Astrocyte (in vitro differentiated cells and primary cell): Measurements from ENCODE around the gene PKHD1. TPM values are rescaled to one million over a fixed set of nuclear protein-coding genes. Genes with fewer than 3 reads are reported as not detected.

Source experiments
- DNase-seq: peaks from one replicate; pipeline ENCODE4 v3.0.0-alpha.2; 2010; ENCODE audit warnings: low read depth
- FAIRE-seq: peaks from 2 replicates; lab custom pipeline; 2011; peaks lifted over from hg19 to GRCh38; lab: Jason Lieb, UNC
- H2AFZ ChIP-seq: 2 replicates; pipeline ENCODE4 v1.6.0; 2012; ENCODE audit warnings: low read depth, low read length, inconsistent platforms
- H3K27ac ChIP-seq: 2 replicates; pipeline ENCODE4 v1.5.1; 2011; ENCODE audit warnings: low read depth, low read length, inconsistent platforms
- H3K27me3 ChIP-seq: 2 replicates; pipeline ENCODE4 v1.6.0; 2011; ENCODE audit warnings: low read length, inconsistent platforms; ENCODE audit not compliant: insufficient read depth
- H3K36me3 ChIP-seq: 2 replicates; pipeline ENCODE4 v1.5.1; 2011; ENCODE audit warnings: low read length, inconsistent platforms; ENCODE audit not compliant: insufficient read depth
- H3K4me1 ChIP-seq: 2 replicates; pipeline ENCODE4 v1.5.1; 2011; ENCODE audit warnings: low read length, inconsistent platforms; ENCODE audit not compliant: insufficient read depth
- H3K4me2 ChIP-seq: 2 replicates; pipeline ENCODE4 v1.6.0; 2012; ENCODE audit warnings: low read length, inconsistent platforms
- H3K4me3 ChIP-seq: 2 replicates; pipeline ENCODE4 v1.5.1; 2011; ENCODE audit warnings: low read depth, mild to moderate bottlenecking, low read length, inconsistent platforms; ENCODE audit not compliant: insufficient read depth
- H3K79me2 ChIP-seq: 2 replicates; pipeline ENCODE4 v1.6.0; 2012; ENCODE audit warnings: mild to moderate bottlenecking, low read length, inconsistent platforms; ENCODE audit not compliant: insufficient read depth
- H3K9ac ChIP-seq: 2 replicates; pipeline ENCODE4 v1.6.0; 2012; ENCODE audit warnings: mild to moderate bottlenecking, low read length, inconsistent platforms
- H3K9me3 ChIP-seq: 2 replicates; pipeline ENCODE4 v1.5.1; 2012; ENCODE audit warnings: low read depth, mild to moderate bottlenecking, low read length, inconsistent platforms; ENCODE audit not compliant: insufficient read depth
- H4K20me1 ChIP-seq: 2 replicates; pipeline ENCODE4 v1.6.0; 2012; ENCODE audit warnings: low read length, inconsistent platforms; ENCODE audit not compliant: insufficient read depth
- H3K27ac Mint-ChIP-seq: one replicate; pipeline ENCODE4 v1.8.0; 2021; ENCODE audit warnings: mild to moderate bottlenecking, mixed read lengths; ENCODE audit not compliant: unreplicated experiment
- H3K27me3 Mint-ChIP-seq: one replicate; pipeline ENCODE4 v1.8.0; 2021; ENCODE audit warnings: low read depth, mixed read lengths; ENCODE audit not compliant: unreplicated experiment
- H3K36me3 Mint-ChIP-seq: one replicate; pipeline ENCODE4 v1.8.0; 2021; ENCODE audit warnings: low read depth, mixed read lengths; ENCODE audit not compliant: unreplicated experiment
- H3K4me1 Mint-ChIP-seq: one replicate; pipeline ENCODE4 v1.8.0; 2021; ENCODE audit warnings: low read depth, mixed read lengths; ENCODE audit not compliant: unreplicated experiment
- H3K4me3 Mint-ChIP-seq: one replicate; pipeline ENCODE4 v1.8.0; 2021; ENCODE audit warnings: mild to moderate bottlenecking, moderate library complexity, mixed read lengths; ENCODE audit not compliant: unreplicated experiment
- H3K9me3 Mint-ChIP-seq: one replicate; pipeline ENCODE4 v1.8.0; 2021; ENCODE audit warnings: mild to moderate bottlenecking, mixed read lengths; ENCODE audit not compliant: unreplicated experiment
- CTCF ChIP-seq: IDR thresholded peaks from 2 replicates; pipeline ENCODE4 v1.5.1; 2011; ENCODE audit warnings: low read depth, mild to moderate bottlenecking, inconsistent platforms, low read length, moderate library complexity; ENCODE audit not compliant: insufficient read depth
- EZH2 ChIP-seq: IDR thresholded peaks from 2 replicates; pipeline ENCODE4 v1.6.1; 2012; ENCODE audit warnings: mild to moderate bottlenecking, low read length, inconsistent platforms; ENCODE audit not compliant: insufficient read depth
- total RNA-seq: library from RNA; stranded (reverse); gene quantifications from 2 replicates; pipeline ENCODE4 v1.2.1, GENCODE V29; 2021

Gene PKHD1
- total RNA-seq, 1 donor from 2014 or later: 0.16 TPM

GRCh38 chr6:51571168-51571567, 516.2 kb downstream of the PKHD1 start:
- Histone ChIP-seq H3K9ac (no peak overlapping the region), H3K4me1 (no peaks in the 10 kb centered on the region), H3K36me3 (no peaks in the 10 kb centered on the region), H3K27me3 (no peaks in the 10 kb centered on the region), H3K27ac (no peak overlapping the region), H4K20me1 (no peaks in the 10 kb centered on the region), H3K79me2 (no peaks in the 10 kb centered on the region), H2AFZ (no peak overlapping the region), H3K9me3 (no peaks in the 10 kb centered on the region), H3K4me3 (no peak overlapping the region), H3K4me2 (no peak overlapping the region)
- H3K27me3 Mint-ChIP-seq: no peaks in the 10 kb centered on the region
- no peak overlapping the region for H3K4me3 Mint-ChIP-seq
- H3K36me3 Mint-ChIP-seq: no peaks in the 10 kb centered on the region
- no peaks in the 10 kb centered on the region for H3K4me1 Mint-ChIP-seq
- H3K9me3 Mint-ChIP-seq: peaks cover 3% of the 10 kb centered on the region
- H3K27ac Mint-ChIP-seq: no peak overlapping the region
- FAIRE-seq: no peak
- TF ChIP-seq CTCF (no peak), EZH2 (no peak)
- no peak for DNase-seq

GRCh38 chr6:51570168-51570921, 517.1 kb downstream of the PKHD1 start:
- peaks cover 3% of the 10 kb centered on the region for H3K9me3 Mint-ChIP-seq
- Histone ChIP-seq H3K27me3 (no peaks in the 10 kb centered on the region), H3K4me2 (no peak overlapping the region), H4K20me1 (no peaks in the 10 kb centered on the region), H3K9ac (no peak overlapping the region), H3K27ac (no peak overlapping the region), H2AFZ (no peak overlapping the region), H3K4me1 (no peaks in the 10 kb centered on the region), H3K9me3 (no peaks in the 10 kb centered on the region), H3K36me3 (no peaks in the 10 kb centered on the region), H3K79me2 (no peaks in the 10 kb centered on the region), H3K4me3 (no peak overlapping the region)
- H3K27ac Mint-ChIP-seq: no peak overlapping the region
- TF ChIP-seq EZH2 (no peak), CTCF (no peak)
- no peak overlapping the region for H3K4me3 Mint-ChIP-seq
- no peak for DNase-seq
- no peak for FAIRE-seq
- H3K36me3 Mint-ChIP-seq: no peaks in the 10 kb centered on the region
- no peaks in the 10 kb centered on the region for H3K27me3 Mint-ChIP-seq
- no peaks in the 10 kb centered on the region for H3K4me1 Mint-ChIP-seq

- no peak overlapping the region for H3K27ac ChIP-seq
- no peaks in the 10 kb centered on the region for H3K79me2 ChIP-seq
- Mint-ChIP-seq H3K4me3 (no peak overlapping the region), H3K27ac (no peak overlapping the region), H3K4me1 (no peaks in the 10 kb centered on the region), H3K36me3 (no peaks in the 10 kb centered on the region), H3K9me3 (peaks cover 3% of the 10 kb centered on the region), H3K27me3 (no peaks in the 10 kb centered on the region)
- H2AFZ ChIP-seq: no peak overlapping the region
- H3K27me3 ChIP-seq: no peaks in the 10 kb centered on the region
- FAIRE-seq (no peak), DNase-seq (no peak)
- no peak overlapping the region for H3K4me2 ChIP-seq
- no peak overlapping the region for H3K4me3 ChIP-seq
- no peaks in the 10 kb centered on the region for H3K36me3 ChIP-seq
- H4K20me1 ChIP-seq: no peaks in the 10 kb centered on the region
- H3K9me3 ChIP-seq: no peaks in the 10 kb centered on the region
- H3K9ac ChIP-seq: no peak overlapping the region
- no peaks in the 10 kb centered on the region for H3K4me1 ChIP-seq
- TF ChIP-seq EZH2 (no peak), CTCF (no peak)
These were observed 517.8 kb downstream of the PKHD1 start for GRCh38 chr6:51569594-51569993.
